ENCODE data around the gene GRK2. TPM values are rescaled to one million over a fixed set of nuclear protein-coding genes. Genes with fewer than 3 reads are reported as not detected.

Gene GRK2
- total and polyA plus RNA-seq, 9 of the 15 experiments (the other 6 are each of a cell fraction or from before 2014, with no cell fraction given), result 0.24 to 95.8 (median 56.5) TPM

DNA sequence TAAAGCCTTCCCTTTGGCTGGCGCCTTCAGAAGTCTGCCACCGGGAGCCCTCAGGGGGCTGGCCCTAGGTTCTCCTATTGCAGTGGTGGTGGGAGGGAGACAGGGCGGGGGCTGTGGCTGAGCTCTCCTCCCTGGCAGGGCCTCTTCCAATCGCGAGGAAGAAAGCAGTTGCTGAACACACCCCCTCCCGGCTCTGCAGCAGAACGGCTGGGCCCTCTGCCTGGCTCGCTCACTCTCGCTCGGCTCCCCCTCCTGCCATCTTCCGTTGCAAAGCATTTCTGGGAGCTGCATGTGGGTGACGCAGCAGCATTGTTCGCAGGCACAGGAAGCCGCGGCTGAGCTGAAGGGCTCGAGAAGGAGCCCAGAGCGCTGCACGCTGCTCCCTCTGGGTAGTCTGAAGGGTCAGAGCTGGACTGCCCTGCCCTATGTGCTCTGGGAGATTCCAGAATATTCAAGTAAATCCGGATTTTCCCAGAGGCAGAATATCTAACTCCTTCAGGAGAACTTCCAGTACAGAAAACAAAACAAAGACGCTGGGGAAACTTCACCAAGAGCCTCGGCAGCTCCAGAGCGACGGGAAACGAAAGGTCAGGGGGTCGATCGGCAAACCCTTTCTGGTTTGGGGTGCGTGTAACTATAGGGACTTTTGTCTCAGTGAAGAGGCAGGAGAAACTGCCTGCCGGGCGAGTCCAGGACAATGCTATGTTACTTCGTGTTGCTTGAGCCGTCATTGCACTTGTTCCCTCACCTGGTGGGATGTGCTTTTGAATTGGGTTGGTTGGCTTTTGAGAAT, 26.3 kb upstream of the GRK2 start (continued):
- TF ChIP-seq DEAF1 (CRISPR knock-in tag; IDR thresholded peaks at IDR 0.05), result no peak
- peak; percentile 37 for TF ChIP-seq RAD51 (IDR thresholded peaks at IDR 0.05; ENCODE audit: borderline replicate concordance, low read depth)
- no peak for TF ChIP-seq HOXB6 (CRISPR knock-in tag; IDR thresholded peaks at IDR 0.05; ENCODE audit: borderline replicate concordance)
- no peak for TF ChIP-seq XRCC3 (IDR thresholded peaks at IDR 0.05)
- TF ChIP-seq POLR2AphosphoS2 (IDR thresholded peaks at IDR 0.05; ENCODE audit: low read length), result no peak
- TF ChIP-seq NR2F6 (CRISPR knock-in tag; IDR thresholded peaks at IDR 0.05), result no peak
- peak; percentile 19 for TF ChIP-seq ZFP36 (IDR thresholded peaks at IDR 0.05; ENCODE audit: low read depth, low read length, partially characterized antibody)
- TF ChIP-seq RB1 (IDR thresholded peaks at IDR 0.05; ENCODE audit: low read depth), result peak; percentile 78; the same call in 1 of the 2 replicates
- TF ChIP-seq STAT5B (CRISPR knock-in tag; IDR thresholded peaks at IDR 0.05), result no peak
- 0 out of 2 replicates have a peak, but pooled peaks have one; percentile 52 for TF ChIP-seq HEY1 (CRISPR knock-in tag; IDR thresholded peaks at IDR 0.05; ENCODE audit: borderline replicate concordance)

Data from K562 (cell line).